SH-SY5Y (cell line): Measurements from ENCODE around the gene KIAA1549.

Experiments
- GATA2 ChIP-seq: IDR thresholded peaks from 2 replicates; pipeline ENCODE4 v1.6.1; 2011; ENCODE audit warnings: mild to moderate bottlenecking, low read depth, low read length
- GATA3 ChIP-seq: IDR thresholded peaks from 2 replicates; pipeline ENCODE4 v1.6.1; 2011; ENCODE audit warnings: low read depth, mild to moderate bottlenecking, low read length, moderate library complexity

The KIAA1549 gene

DNA sequence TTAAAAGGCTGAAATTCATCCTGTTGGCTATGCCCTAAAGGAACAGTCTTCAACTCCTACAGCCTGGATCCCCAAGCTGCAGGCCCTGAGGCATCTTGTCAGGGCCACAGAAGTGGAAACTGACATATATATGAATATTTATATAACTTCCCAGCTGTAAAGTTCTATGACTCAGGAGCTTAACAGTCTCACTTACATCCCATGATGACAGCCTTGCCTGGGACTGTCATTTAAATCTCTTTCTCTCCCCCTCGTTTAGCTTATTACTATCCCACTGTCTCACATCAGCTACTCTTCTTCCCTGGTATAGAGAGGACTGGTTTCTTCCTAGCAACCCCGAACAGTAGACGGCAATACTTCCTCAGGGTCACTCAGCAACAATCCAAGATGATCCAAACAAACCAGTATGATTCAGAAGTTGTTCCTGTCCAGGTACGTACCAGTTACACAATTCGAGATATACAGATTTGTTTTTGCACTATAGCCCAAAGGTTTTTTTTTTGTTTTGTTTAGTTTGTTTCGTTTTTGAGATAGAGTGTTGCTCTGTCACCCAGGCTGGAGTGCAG lies 22.7 kb downstream of the KIAA1549 start:
- TF ChIP-seq GATA2 (no peak), GATA3 (no peak)

- no peak for TF ChIP-seq GATA2
- no peak for TF ChIP-seq GATA3
These were observed 23.3 kb downstream of the KIAA1549 start for GRCh38 chr7:138957753-138958390.

DNA sequence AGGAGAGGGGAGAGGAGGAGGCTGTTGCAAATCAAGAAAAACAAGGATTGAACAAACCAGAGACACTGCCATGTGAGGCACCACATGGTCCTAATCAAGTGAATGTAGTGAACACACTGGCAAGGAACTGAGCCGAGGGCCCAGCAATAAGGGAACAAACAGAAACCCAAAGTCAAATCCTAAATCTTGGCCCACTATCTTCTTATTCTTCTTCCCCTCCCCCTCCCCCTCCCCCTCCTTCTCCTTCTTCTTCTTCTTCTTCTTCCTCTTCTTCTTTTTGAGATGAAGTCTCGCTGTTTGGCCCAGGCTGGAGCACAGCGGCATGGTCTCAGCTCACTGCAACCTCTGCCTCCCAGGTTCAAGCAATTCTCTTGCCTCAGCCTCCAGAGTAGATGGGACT lies 24.0 kb downstream of the KIAA1549 start:
- TF ChIP-seq GATA2 = no peak
- no peak for TF ChIP-seq GATA3

- TF ChIP-seq GATA2 (no peak), GATA3 (no peak)
These were observed 26.4 kb downstream of the KIAA1549 start for GRCh38 chr7:138954545-138955475.

GRCh38 chr7:138952791-138953190 lies 28.4 kb downstream of the KIAA1549 start:
- TF ChIP-seq GATA3 (no peak), GATA2 (no peak)

DNA sequence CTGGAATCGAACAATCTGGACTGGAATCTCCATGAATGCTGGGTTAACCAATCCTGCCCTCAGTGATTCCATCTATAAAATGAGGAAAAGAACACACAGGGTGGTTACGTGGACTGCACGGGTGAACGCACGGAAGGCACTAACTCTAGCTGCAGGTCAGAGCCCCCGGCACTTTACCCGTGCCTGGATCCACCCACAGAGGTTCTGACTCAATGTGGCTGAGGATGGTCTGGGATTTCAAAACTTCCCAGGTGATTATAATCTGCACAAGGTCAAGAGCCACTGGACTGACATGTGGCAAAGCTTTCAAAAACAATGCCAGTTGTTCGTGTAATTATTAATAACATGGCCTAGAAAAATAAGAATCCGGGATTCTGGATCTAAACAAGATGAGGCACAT lies 29.2 kb downstream of the KIAA1549 start:
- no peak for TF ChIP-seq GATA2
- TF ChIP-seq GATA3 = no peak

- TF ChIP-seq GATA2 = no peak
- TF ChIP-seq GATA3 = no peak
These were observed 31.6 kb downstream of the KIAA1549 start for GRCh38 chr7:138949421-138950088.

DNA sequence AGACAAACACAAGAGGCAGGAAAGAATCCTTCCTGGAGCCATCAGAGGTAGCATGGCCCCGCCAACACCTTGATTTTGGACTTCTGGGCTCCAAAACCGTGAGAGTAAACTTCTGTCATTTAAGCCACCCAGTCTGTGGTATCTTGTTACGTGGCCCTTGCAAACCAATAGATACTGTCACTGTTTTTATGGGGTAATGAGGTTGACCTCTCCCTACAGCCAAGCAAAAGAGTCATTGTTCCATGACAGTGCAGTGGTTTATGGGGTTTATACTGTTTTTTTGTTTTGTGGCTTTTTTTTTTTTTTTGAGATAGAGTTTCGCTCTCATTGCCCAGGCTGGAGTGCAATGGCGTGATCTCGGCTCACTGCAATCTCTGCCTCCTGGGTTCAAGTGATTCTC lies 32.8 kb downstream of the KIAA1549 start:
- TF ChIP-seq GATA2 (no peak), GATA3 (no peak)

DNA sequence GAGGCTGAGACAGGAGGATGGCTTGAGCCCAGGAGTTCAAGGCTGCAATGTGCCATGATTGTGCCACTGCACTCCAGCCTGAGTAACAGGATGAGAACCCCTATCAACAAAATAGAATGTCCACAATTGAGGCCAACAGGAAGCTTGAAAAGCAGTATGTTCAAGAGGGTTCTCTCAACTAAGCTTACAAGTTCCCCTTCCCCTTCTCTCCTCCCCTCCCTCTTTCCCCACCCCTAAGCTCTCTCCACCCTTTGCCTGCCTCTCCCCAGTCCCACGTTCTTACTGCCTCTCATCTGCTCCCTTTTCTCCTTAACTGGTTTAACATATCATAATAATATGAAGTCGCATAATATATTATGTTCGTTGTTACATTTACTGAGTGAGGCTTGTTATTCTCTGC lies 35.4 kb downstream of the KIAA1549 start:
- TF ChIP-seq GATA2 = no peak

GRCh38 chr7:138945154-138945553 lies 36.0 kb downstream of the KIAA1549 start:
- TF ChIP-seq GATA3 (no peak), GATA2 (no peak)

GRCh38 chr7:138944592-138944991 lies 36.6 kb downstream of the KIAA1549 start:
- TF ChIP-seq GATA2 (no peak), GATA3 (no peak)

- TF ChIP-seq GATA2 (no peak), GATA3 (no peak)
These were observed 38.1 kb downstream of the KIAA1549 start for GRCh38 chr7:138943061-138943460.

DNA sequence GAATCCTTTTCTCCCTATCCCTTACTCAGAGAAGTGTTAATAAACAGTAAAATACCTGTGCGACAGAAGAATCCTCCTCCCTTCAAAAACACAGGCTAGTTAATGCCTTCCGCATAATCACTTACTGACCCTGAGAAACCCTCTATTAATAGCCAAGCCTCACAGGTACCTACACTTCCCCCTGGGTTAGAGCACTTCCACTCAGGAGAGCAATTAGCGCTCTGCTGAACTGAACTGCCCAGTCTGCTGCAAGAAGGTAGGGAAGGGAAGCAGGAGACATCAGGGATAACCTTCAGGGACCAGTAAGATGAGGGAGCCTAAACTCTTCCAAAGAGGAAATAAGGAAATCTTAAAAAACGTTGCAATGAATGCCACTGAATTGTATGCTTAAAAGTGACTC lies 39.6 kb downstream of the KIAA1549 start:
- TF ChIP-seq GATA2 = no peak
- no peak for TF ChIP-seq GATA3

DNA sequence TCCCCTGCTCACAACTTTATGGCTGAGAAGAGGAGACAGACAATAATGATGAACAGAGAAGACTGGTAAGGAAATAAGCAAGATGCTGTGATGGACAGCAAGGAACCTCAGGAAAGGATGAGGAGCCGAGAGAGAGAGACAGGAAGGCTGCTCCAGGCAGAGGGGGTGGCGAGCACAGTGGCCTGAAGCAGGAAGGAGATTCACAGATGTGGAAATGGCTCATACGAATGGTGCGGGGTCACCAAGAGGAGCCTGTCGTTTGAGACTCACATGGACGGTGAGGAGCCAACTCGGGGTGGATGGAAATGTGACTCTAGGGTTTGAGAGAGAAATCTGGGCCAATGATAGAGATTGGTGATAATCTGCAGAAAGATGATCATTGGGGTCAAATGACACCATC lies 43.7 kb downstream of the KIAA1549 start:
- TF ChIP-seq GATA2 = no peak
